Hepatocyte (in vitro differentiated cells): ENCODE measurements around the gene SLC4A8.

Experiments used
- EZH2phosphoT487 ChIP-seq: fragments of 200-600 bp; sonication (generic); IDR thresholded peaks from one replicate; pipeline ENCODE4 v1.6.1; 2018; ENCODE audit warnings: antibody characterized with exemption, mild to moderate bottlenecking, low read depth, moderate library complexity; ENCODE audit not compliant: unreplicated experiment, severe bottlenecking
- TF ChIP-seq, protein P1 (sequence below): fragments of 200-600 bp; sonication (generic); IDR thresholded peaks from 2 replicates; pipeline ENCODE4 v1.5.1; 2016; ENCODE audit warnings: antibody characterized with exemption, mild to moderate bottlenecking; ENCODE audit not compliant: poor library complexity

DNA sequence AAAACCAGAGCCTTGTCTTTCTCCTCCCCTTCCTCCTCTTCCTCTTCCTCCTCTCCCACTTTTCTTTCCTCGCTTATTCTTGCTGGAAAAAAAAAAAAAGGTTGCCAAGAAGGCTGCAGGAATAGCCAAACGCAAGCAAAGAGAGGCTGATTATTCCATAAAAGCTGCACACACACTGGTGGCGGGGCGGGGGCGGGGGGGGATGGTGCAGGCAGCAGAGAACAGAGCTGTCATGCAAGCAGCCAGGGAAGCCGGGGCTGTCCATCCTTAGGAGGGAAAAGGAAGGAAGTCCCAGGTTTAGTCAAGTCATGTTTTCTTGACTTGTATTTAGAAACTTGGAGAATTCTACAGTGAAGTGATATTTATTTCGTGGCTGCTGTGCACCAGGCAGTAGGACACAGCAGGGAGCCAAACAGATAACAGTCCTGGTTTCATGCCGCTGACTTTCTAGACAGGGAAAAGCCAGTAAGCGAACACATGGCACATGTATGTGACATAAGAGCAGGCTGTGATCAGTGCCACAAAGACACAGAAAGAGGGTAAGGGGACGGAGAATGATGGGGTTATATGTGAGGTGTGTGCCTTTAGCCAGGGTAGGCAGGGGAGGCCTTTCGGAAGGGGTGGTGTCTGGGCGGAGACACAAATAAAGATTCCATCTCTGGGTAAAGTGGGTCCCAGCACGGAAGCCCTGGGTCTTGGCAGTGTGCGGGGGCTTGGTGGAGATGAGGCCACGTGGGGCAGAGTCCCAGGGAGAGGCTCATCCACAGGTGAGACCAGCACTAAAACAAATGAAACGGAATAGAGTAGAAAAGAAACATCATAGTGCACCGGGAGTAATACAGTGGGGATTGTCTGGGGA lies 109.8 kb downstream of the SLC4A8 start:
- TF ChIP-seq, protein P1, sequence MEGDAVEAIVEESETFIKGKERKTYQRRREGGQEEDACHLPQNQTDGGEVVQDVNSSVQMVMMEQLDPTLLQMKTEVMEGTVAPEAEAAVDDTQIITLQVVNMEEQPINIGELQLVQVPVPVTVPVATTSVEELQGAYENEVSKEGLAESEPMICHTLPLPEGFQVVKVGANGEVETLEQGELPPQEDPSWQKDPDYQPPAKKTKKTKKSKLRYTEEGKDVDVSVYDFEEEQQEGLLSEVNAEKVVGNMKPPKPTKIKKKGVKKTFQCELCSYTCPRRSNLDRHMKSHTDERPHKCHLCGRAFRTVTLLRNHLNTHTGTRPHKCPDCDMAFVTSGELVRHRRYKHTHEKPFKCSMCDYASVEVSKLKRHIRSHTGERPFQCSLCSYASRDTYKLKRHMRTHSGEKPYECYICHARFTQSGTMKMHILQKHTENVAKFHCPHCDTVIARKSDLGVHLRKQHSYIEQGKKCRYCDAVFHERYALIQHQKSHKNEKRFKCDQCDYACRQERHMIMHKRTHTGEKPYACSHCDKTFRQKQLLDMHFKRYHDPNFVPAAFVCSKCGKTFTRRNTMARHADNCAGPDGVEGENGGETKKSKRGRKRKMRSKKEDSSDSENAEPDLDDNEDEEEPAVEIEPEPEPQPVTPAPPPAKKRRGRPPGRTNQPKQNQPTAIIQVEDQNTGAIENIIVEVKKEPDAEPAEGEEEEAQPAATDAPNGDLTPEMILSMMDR: no peak
- TF ChIP-seq EZH2phosphoT487: no peak
